Activated CD4-positive, alpha-beta memory T cell treated with anti-CD3 and anti-CD28 coated beads, Interleukin-2, amount 10 ng/mL, durations not matched to agents 7 days and 5 days (primary cell): ENCODE measurements around the gene NOSTRIN. TPM values are rescaled to one million over a fixed set of nuclear protein-coding genes. Genes with fewer than 3 reads are reported as not detected.
"Not testable (repeated sequence)": the region's sequence is repeated elsewhere in the genome, so short reads cannot be mapped to it uniquely, and the experiment has no call there.

ENCODE experiments used
- CTCF ChIA-PET: fragments of 350-600 bp; sonication (Branson Sonifier 250); formaldehyde crosslinking; loops from one replicate; lab custom pipeline; 2021; ENCODE audit warnings: antibody characterized with exemption, inconsistent platforms; lab: Charles Lee
- POLR2A ChIA-PET: fragments of 350-600 bp; sonication (Branson Sonifier 250); formaldehyde crosslinking; loops from one replicate; lab custom pipeline; 2021; ENCODE audit warnings: antibody characterized with exemption; lab: Charles Lee
- DNase-seq: peaks from one replicate; pipeline ENCODE4 v3.0.0-alpha.2; 2020
- H3K27ac Mint-ChIP-seq: one replicate; pipeline ENCODE4 v1.8.0; 2021; ENCODE audit warnings: mild to moderate bottlenecking, mixed read lengths
- H3K27me3 Mint-ChIP-seq: one replicate; pipeline ENCODE4 v1.8.0; 2021; ENCODE audit warnings: mixed read lengths
- H3K36me3 Mint-ChIP-seq: one replicate; pipeline ENCODE4 v1.8.0; 2021; ENCODE audit warnings: low read depth, mixed read lengths
- H3K4me1 Mint-ChIP-seq: one replicate; pipeline ENCODE4 v1.8.0; 2021; ENCODE audit warnings: mixed read lengths
- H3K4me3 Mint-ChIP-seq: one replicate; pipeline ENCODE4 v1.8.0; 2021; ENCODE audit warnings: mild to moderate bottlenecking, mixed read lengths
- H3K9me3 Mint-ChIP-seq: one replicate; pipeline ENCODE4 v1.8.0; 2021; ENCODE audit warnings: mixed read lengths
- total RNA-seq, 2 experiments: library from RNA; stranded (reverse); gene quantifications; one replicate each; pipeline ENCODE4 v1.2.3, GENCODE V29; 2021

NOSTRIN gene
- total RNA-seq, result not detected

- Mint-ChIP-seq H3K4me3 (no peak within 1 kb of the TSS), H3K36me3 (no peaks in the 10 kb centered on the region), H3K4me1 (peaks cover 19% of the 10 kb centered on the region), H3K9me3 (no peaks in the 10 kb centered on the region), H3K27ac (no peak within 1 kb of the TSS), H3K27me3 (peaks cover 3% of the 10 kb centered on the region)
- ChIA-PET POLR2A (no interaction called here), CTCF (interaction anchor here (1.2 kb wide), 1 partner anchor 28 kb away, joined by 4 read pairs; no protein-coding TSS in a partner anchor)
- no peak for DNase-seq
Observed at GRCh38 chr2:168801961-168802858, at the start of gene NOSTRIN. NOSTRIN (plus strand) TSS chr2:168802637; CDS start chr2:168802647, 10 bp downstream.

GRCh38 chr2:168753765-168754329, 48.6 kb upstream of the NOSTRIN start:
- Mint-ChIP-seq H3K4me1 (peaks cover 35% of the 10 kb centered on the region), H3K9me3 (no peaks in the 10 kb centered on the region), H3K4me3 (no peak overlapping the region), H3K36me3 (no peaks in the 10 kb centered on the region), H3K27me3 (no peaks in the 10 kb centered on the region), H3K27ac (no peak overlapping the region)
- CTCF ChIA-PET, result interaction anchor here (0.8 kb wide), 1 partner anchor 407 kb away, joined by 4 read pairs; no protein-coding TSS in a partner anchor
- POLR2A ChIA-PET, result no interaction called here
- DNase-seq, result no peak

GRCh38 chr2:168757223-168757622, 45.2 kb upstream of the NOSTRIN start:
- peaks cover 17% of the 10 kb centered on the region for H3K4me1 Mint-ChIP-seq
- POLR2A ChIA-PET, result no interaction called here
- no peaks in the 10 kb centered on the region for H3K9me3 Mint-ChIP-seq
- no peak for DNase-seq
- H3K36me3 Mint-ChIP-seq, result no peaks in the 10 kb centered on the region
- no peaks in the 10 kb centered on the region for H3K27me3 Mint-ChIP-seq
- H3K4me3 Mint-ChIP-seq, result no peak overlapping the region
- CTCF ChIA-PET, result interaction anchor here (3.2 kb wide), 1 partner anchor 410 kb away, joined by 31 read pairs; no protein-coding TSS in a partner anchor
- no peak overlapping the region for H3K27ac Mint-ChIP-seq

GRCh38 chr2:168758970-168759820, 43.2 kb upstream of the NOSTRIN start:
- Mint-ChIP-seq H3K9me3 (no peaks in the 10 kb centered on the region), H3K27ac (no peak overlapping the region), H3K27me3 (no peaks in the 10 kb centered on the region), H3K4me3 (no peak overlapping the region), H3K4me1 (peaks cover 17% of the 10 kb centered on the region), H3K36me3 (no peaks in the 10 kb centered on the region)
- DNase-seq, result peak; percentile 20
- ChIA-PET CTCF (interaction anchor here (0.6 to 3.2 kb wide), 4 partner anchors 27 to 412 kb away, joined by 3 to 31 read pairs (median 3); no protein-coding TSS in a partner anchor), POLR2A (no interaction called here)

- CTCF ChIA-PET, result no interaction called here
- Mint-ChIP-seq H3K27me3 (no peaks in the 10 kb centered on the region), H3K9me3 (no peaks in the 10 kb centered on the region), H3K36me3 (peaks cover 7% of the 10 kb centered on the region), H3K27ac (no peak overlapping the region), H3K4me1 (no peaks in the 10 kb centered on the region), H3K4me3 (no peak overlapping the region)
- no peak for DNase-seq
- POLR2A ChIA-PET, result no interaction called here
Observed at GRCh38 chr2:168765401-168765800, 37.0 kb upstream of the NOSTRIN start.

- H3K4me1 Mint-ChIP-seq, result no peaks in the 10 kb centered on the region
- CTCF ChIA-PET, result interaction anchor here (0.8 kb wide), 1 partner anchor 30 kb away, joined by 4 read pairs; no protein-coding TSS in a partner anchor
Observed at GRCh38 chr2:168766600-168766999, 35.8 kb upstream of the NOSTRIN start.

GRCh38 chr2:168767258-168767657, 35.2 kb upstream of the NOSTRIN start:
- Mint-ChIP-seq H3K27ac (no peak overlapping the region), H3K9me3 (no peaks in the 10 kb centered on the region), H3K27me3 (no peaks in the 10 kb centered on the region), H3K36me3 (peaks cover 7% of the 10 kb centered on the region), H3K4me1 (no peaks in the 10 kb centered on the region), H3K4me3 (no peak overlapping the region)
- ChIA-PET POLR2A (no interaction called here), CTCF (interaction anchor here (0.8 kb wide), 1 partner anchor 30 kb away, joined by 4 read pairs; no protein-coding TSS in a partner anchor)
- DNase-seq, result no peak

More at GRCh38 chr2:168766600-168766999, 35.8 kb upstream of the NOSTRIN start:
- POLR2A ChIA-PET, result no interaction called here
- Mint-ChIP-seq H3K9me3 (no peaks in the 10 kb centered on the region), H3K27me3 (no peaks in the 10 kb centered on the region), H3K4me3 (no peak overlapping the region), H3K36me3 (peaks cover 7% of the 10 kb centered on the region), H3K27ac (no peak overlapping the region)
- DNase-seq, result no peak

- H3K27me3 Mint-ChIP-seq, DNase-seq, POLR2A ChIA-PET, CTCF ChIA-PET, H3K36me3 Mint-ChIP-seq, H3K4me1 Mint-ChIP-seq, H3K27ac Mint-ChIP-seq, H3K4me3 Mint-ChIP-seq, H3K9me3 Mint-ChIP-seq: not testable (repeated sequence)
Observed at GRCh38 chr2:168768357-168768756, 34.1 kb upstream of the NOSTRIN start.

- CTCF ChIA-PET, result no interaction called here
- Mint-ChIP-seq H3K36me3 (peaks cover 7% of the 10 kb centered on the region), H3K9me3 (no peaks in the 10 kb centered on the region), H3K4me1 (no peaks in the 10 kb centered on the region), H3K27me3 (no peaks in the 10 kb centered on the region), H3K27ac (no peak overlapping the region), H3K4me3 (no peak overlapping the region)
- DNase-seq, result no peak
- POLR2A ChIA-PET, result no interaction called here
Observed at GRCh38 chr2:168770796-168771195, 31.6 kb upstream of the NOSTRIN start.

GRCh38 chr2:168772704-168773103, 29.7 kb upstream of the NOSTRIN start:
- Mint-ChIP-seq H3K4me3 (no peak overlapping the region), H3K9me3 (no peaks in the 10 kb centered on the region), H3K4me1 (no peaks in the 10 kb centered on the region), H3K36me3 (peaks cover 4% of the 10 kb centered on the region), H3K27me3 (no peaks in the 10 kb centered on the region), H3K27ac (no peak overlapping the region)
- ChIA-PET CTCF (interaction anchor here (0.9 to 3.0 kb wide), 3 partner anchors 148 to 426 kb away, joined by 3 to 27 read pairs (median 3); no protein-coding TSS in a partner anchor), POLR2A (no interaction called here)
- DNase-seq, result no peak

- H3K4me1 Mint-ChIP-seq, result no peaks in the 10 kb centered on the region
Observed at GRCh38 chr2:168773128-168773527, 29.3 kb upstream of the NOSTRIN start.

GRCh38 chr2:168773719-168774521, 28.5 kb upstream of the NOSTRIN start:
- ChIA-PET POLR2A (no interaction called here), CTCF (interaction anchor here (0.8 to 3.0 kb wide), 11 partner anchors 8 to 427 kb away, joined by 3 to 27 read pairs (median 4); partner anchors contain the start of gene NOSTRIN)
- DNase-seq, result peak; percentile 58
- Mint-ChIP-seq H3K27me3 (no peaks in the 10 kb centered on the region), H3K4me3 (no peak overlapping the region), H3K9me3 (no peaks in the 10 kb centered on the region), H3K36me3 (peaks cover 4% of the 10 kb centered on the region), H3K27ac (no peak overlapping the region), H3K4me1 (no peaks in the 10 kb centered on the region)

More at GRCh38 chr2:168773128-168773527, 29.3 kb upstream of the NOSTRIN start:
- Mint-ChIP-seq H3K27me3 (no peaks in the 10 kb centered on the region), H3K4me3 (no peak overlapping the region), H3K36me3 (peaks cover 4% of the 10 kb centered on the region), H3K27ac (no peak overlapping the region), H3K9me3 (no peaks in the 10 kb centered on the region)
- ChIA-PET CTCF (interaction anchor here (0.9 to 3.0 kb wide), 4 partner anchors 147 to 426 kb away, joined by 3 to 27 read pairs (median 4); no protein-coding TSS in a partner anchor), POLR2A (no interaction called here)
- no peak for DNase-seq
